Testis (tissue), 2 donors: ENCODE data around the gene AIFM3.

Source experiments
- POLR2A ChIP-seq: fragments of 450-650 bp; IDR thresholded peaks from one replicate; pipeline ENCODE4 v1.6.1; 2017; ENCODE audit warnings: antibody characterized with exemption, mild to moderate bottlenecking, moderate library complexity
- TF ChIP-seq, protein P1 (sequence below), 3 experiments: fragments of 450-650 bp in 2 of 3; fragments of 200-600 bp in 1 of 3; sonication (generic) in 1 of 3; IDR thresholded peaks; one replicate each; pipeline ENCODE4 v1.5.1; 2016 to 2019; ENCODE audit warnings: antibody characterized with exemption in 3 of 3, mild to moderate bottlenecking in 2 of 3, moderate library complexity in 1 of 3

- TF ChIP-seq, protein P1, sequence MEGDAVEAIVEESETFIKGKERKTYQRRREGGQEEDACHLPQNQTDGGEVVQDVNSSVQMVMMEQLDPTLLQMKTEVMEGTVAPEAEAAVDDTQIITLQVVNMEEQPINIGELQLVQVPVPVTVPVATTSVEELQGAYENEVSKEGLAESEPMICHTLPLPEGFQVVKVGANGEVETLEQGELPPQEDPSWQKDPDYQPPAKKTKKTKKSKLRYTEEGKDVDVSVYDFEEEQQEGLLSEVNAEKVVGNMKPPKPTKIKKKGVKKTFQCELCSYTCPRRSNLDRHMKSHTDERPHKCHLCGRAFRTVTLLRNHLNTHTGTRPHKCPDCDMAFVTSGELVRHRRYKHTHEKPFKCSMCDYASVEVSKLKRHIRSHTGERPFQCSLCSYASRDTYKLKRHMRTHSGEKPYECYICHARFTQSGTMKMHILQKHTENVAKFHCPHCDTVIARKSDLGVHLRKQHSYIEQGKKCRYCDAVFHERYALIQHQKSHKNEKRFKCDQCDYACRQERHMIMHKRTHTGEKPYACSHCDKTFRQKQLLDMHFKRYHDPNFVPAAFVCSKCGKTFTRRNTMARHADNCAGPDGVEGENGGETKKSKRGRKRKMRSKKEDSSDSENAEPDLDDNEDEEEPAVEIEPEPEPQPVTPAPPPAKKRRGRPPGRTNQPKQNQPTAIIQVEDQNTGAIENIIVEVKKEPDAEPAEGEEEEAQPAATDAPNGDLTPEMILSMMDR (IDR thresholded peaks at IDR 0.05): no peak
- no peak for TF ChIP-seq POLR2A
Observed at GRCh38 chr22:20937794-20938671, 29.0 kb upstream of the AIFM3 start.
